NCI-H345 treated with DMSO at 0.1 percent for 48 hours (cell line): ENCODE data around the gene PNKD.
A peak's percentile ranks its signal among the peaks of the same experiment; 100 is the strongest.

Experiments used
- DNase-seq: peaks from one replicate; lab custom pipeline; 2025; ENCODE audit not compliant: unreplicated experiment; lab: John Stamatoyannopoulos, UW

The PNKD gene

GRCh38 chr2:218394298-218395089 lies 124.2 kb downstream of the PNKD start:
- DNase-seq = no peak

- no peak for DNase-seq
Observed at GRCh38 chr2:218395090-218395444, 124.7 kb downstream of the PNKD start.

GRCh38 chr2:218395456-218395825 lies 125.1 kb downstream of the PNKD start:
- DNase-seq = no peak

GRCh38 chr2:218395826-218396687 lies 125.7 kb downstream of the PNKD start:
- peak; percentile 84 for DNase-seq
